Fibroblast of villous mesenchyme (primary cell): ENCODE data around the gene RING1. TPM values are rescaled to one million over a fixed set of nuclear protein-coding genes. Genes with fewer than 3 reads are reported as not detected.

Source experiments
- DNase-seq: peaks from one replicate; pipeline ENCODE4 v3.0.0-alpha.2; 2010; ENCODE audit warnings: low read depth
- H3K4me3 ChIP-seq: 2 replicates; pipeline ENCODE4 v1.5.1; 2011; ENCODE audit warnings: low read depth, mild to moderate bottlenecking, low read length
- total RNA-seq: library from RNA; depleted of rRNA; stranded (reverse); fragments of >200 nt; gene quantifications from 2 replicates; pipeline ENCODE4 v1.2.3, GENCODE V29; 2012
- TF ChIP-seq, protein P1 (sequence below): IDR thresholded peaks from 2 replicates; pipeline ENCODE4 v1.5.1; 2012; ENCODE audit warnings: low read depth, mild to moderate bottlenecking, low read length; ENCODE audit not compliant: insufficient read depth

The RING1 gene
- total RNA-seq, 1 donor = 27.2 TPM

DNA sequence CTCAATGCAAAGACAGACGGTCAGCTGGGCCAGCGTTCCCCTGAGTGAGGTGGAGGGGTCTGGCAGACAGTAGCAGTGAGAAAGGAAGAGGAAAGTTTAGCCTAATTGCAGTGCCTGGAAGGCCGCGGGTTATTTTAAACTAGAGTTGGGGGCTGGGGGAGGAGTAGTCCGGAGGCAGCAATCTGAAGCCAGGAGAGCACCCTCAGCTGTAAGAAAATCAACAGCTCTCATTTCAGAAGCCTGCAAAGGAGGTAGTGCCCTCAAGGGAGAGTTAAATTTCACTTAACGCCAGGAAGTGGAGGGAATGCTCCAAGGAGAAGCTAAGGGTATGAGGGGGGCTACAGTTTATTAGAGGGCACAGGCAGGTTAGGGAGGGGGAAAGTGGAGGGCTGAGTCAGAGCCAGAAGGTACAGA lies 26.9 kb downstream of the RING1 start:
- H3K4me3 ChIP-seq = no peak overlapping the region
- TF ChIP-seq, protein P1, sequence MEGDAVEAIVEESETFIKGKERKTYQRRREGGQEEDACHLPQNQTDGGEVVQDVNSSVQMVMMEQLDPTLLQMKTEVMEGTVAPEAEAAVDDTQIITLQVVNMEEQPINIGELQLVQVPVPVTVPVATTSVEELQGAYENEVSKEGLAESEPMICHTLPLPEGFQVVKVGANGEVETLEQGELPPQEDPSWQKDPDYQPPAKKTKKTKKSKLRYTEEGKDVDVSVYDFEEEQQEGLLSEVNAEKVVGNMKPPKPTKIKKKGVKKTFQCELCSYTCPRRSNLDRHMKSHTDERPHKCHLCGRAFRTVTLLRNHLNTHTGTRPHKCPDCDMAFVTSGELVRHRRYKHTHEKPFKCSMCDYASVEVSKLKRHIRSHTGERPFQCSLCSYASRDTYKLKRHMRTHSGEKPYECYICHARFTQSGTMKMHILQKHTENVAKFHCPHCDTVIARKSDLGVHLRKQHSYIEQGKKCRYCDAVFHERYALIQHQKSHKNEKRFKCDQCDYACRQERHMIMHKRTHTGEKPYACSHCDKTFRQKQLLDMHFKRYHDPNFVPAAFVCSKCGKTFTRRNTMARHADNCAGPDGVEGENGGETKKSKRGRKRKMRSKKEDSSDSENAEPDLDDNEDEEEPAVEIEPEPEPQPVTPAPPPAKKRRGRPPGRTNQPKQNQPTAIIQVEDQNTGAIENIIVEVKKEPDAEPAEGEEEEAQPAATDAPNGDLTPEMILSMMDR = no peak
- no peak for DNase-seq

DNA sequence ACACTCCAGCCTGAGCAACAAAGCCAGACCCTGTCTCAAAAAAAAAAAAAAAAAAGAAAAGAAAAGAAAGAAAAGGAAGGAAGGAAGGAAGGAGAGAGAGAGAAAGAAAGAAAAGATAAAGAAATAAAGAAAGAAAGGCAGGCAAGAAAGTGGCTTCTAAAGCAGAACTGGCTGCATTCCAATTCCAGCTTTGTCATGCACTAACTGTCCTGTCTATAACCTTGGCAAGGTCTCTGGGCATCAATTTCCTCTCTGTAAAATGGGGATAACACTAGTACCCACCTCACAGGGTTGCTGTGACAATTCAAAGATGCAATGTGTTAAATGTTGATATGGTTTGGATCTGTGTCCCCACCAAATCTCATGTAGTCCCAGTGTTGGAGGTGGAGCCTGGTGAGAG lies 28.0 kb downstream of the RING1 start:
- no peak for DNase-seq
- no peak overlapping the region for H3K4me3 ChIP-seq
- TF ChIP-seq, protein P1 = no peak

DNA sequence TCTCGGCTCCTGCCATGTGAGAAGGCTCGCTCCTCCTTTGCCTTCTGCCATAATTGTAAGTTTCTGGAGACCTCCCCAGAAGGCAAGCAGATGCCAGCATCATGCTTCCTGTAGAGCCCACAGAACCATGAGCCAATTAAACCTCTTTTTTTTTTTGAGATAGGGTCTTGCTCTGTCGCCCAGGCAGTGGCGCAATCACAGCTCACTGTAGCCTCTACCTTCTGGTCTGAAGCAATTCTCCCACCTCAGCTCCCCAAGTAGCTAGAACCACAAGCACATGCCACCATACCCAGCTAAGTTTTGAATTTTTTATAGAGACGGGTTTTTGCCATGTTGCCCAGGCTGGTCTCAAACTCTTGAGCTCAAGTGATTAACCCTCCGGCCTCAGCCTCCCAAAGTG lies 28.6 kb downstream of the RING1 start:
- H3K4me3 ChIP-seq = no peak overlapping the region
- TF ChIP-seq, protein P1 = no peak

DNA sequence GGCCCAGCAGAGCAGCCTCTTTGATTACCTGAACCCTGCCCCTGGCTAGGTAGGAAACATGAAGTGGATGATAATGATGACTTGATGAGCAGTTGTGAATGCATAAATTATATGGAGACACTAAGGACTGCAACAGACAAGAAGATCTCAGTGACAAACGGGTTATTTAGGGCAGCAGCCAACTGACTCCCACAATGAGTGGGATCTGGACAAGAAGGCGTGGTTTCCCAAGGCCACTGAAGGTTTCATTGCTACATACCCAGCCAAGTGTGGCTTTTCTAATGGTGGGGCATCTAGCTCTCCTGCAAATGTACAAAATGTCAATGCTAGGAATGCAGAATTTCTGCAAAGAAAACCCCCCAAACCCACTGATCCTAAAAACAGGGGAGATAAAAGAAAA lies 29.4 kb downstream of the RING1 start:
- no peak for DNase-seq
- TF ChIP-seq, protein P1 = no peak
- H3K4me3 ChIP-seq = no peak overlapping the region

More for the DNA sequence above, 28.6 kb downstream of the RING1 start:
- DNase-seq = no peak

DNA sequence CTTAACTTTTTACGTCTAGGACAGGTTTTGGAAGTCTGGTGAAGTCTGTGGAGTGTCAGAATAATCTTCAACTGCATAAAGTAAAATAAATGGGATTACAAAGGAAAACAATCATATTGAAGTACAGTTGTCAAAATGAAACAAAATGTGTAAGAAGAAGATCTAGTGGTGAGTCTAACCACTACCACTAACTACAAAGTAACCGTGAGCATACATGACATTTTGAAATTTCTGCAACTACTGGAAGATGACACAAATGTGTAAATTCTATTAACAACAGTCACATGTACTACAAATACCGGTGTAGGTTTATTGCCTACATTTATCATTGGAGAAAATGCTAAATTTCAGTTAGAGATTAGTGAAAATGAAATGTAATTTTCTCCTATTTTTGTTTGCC lies 33.7 kb downstream of the RING1 start:
- no peak overlapping the region for H3K4me3 ChIP-seq
- TF ChIP-seq, protein P1 = no peak
- DNase-seq = no peak

DNA sequence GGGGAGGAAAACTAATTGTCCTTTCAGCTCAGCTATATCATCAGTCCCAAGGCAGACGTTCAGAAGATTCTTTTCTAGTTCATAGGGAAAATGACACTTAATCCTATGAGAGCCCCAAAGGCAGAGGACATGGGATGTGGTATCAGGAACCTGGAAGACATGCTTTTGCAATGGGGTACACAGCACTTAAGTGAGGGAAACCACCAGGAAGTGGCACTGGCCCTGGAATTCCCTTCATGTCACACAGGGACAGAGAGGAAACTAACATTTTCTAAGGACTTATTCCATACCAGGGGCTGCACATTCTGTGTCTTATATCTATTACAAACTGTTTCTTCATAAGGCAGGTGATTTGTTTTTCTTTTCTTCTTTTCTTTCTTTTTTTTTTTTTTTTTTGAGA lies 35.2 kb downstream of the RING1 start:
- no peak overlapping the region for H3K4me3 ChIP-seq
- TF ChIP-seq, protein P1 = no peak
- no peak for DNase-seq

DNA sequence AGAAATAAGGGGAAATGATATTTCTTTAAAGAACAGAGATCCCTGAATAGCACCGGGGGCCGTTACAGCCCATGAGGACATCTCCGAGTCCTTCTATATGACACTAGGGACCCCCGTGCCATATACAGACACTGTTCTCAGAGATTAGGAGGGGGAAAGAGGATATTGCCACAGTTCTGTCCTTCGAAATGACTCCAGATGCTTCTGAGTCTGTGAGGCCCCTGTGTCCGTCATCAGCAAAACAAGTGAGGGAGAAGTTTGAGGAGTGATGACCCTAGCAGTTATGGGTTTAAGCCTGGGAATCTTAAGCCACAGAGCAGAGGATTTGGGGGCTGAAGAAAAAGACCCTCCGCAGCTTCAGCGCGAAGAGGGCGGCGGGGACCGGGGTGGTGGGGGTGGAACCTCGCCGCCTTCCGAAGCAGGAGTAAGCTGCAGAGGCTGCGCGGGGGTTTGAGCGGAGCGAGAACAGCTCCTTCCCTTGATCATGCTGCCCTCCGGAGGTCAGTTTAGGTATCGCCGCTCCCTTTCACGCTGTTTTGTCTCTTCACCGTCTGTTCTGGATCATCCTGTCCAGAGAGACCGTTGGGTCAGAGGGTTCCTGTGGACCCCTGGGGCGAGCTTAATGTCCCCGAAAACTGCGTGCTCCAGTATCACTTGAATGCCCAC lies 39.8 kb downstream of the RING1 start:
- peak; percentile 86 for DNase-seq
- TF ChIP-seq, protein P1 = peak; percentile 89
- peak overlapping the region; percentile 68 for H3K4me3 ChIP-seq
